HepG2 (cell line): ENCODE data around the gene TPRKB. TPM values are rescaled to one million over a fixed set of nuclear protein-coding genes. Genes with fewer than 3 reads are reported as not detected.

Source experiments
- BCL6 ChIP-seq: IDR thresholded peaks from 2 replicates; pipeline ENCODE4 v1.6.1; 2016; ENCODE audit warnings: missing genetic modification reagents, missing compliant biosample characterization
- GABPA ChIP-seq, 2 experiments: IDR thresholded peaks; 2 replicates each; pipeline ENCODE4 v1.6.1; 2011 to 2016; ENCODE audit warnings: low read depth in 2 of 2, low read length in 1 of 2, missing biosample characterization in 1 of 2, missing genetic modification characterization in 1 of 2
- HOXA3 ChIP-seq: sonication (generic); formaldehyde crosslinking; IDR thresholded peaks from 2 replicates; pipeline ENCODE4 v1.5.0; 2020; ENCODE audit warnings: missing genetic modification reagents
- JDP2 ChIP-seq: sonication (generic); formaldehyde crosslinking; IDR thresholded peaks from 2 replicates; pipeline ENCODE4 v1.8.1; 2022; ENCODE audit warnings: missing genetic modification reagents, borderline replicate concordance
- MEF2D ChIP-seq: sonication (generic); formaldehyde crosslinking; IDR thresholded peaks from 2 replicates; pipeline ENCODE4 v1.5.1; 2020; ENCODE audit warnings: mild to moderate bottlenecking, missing genetic modification reagents
- MTF1 ChIP-seq: sonication (generic); formaldehyde crosslinking; IDR thresholded peaks from 2 replicates; pipeline ENCODE4 v1.5.0; 2020; ENCODE audit warnings: missing genetic modification reagents
- NCOR1 ChIP-seq: fragments of 200-600 bp; sonication (generic); IDR thresholded peaks from 2 replicates; pipeline ENCODE4 v1.7.0; 2017; ENCODE audit warnings: antibody characterized with exemption, low read length, borderline replicate concordance
- NRL ChIP-seq: sonication (generic); formaldehyde crosslinking; IDR thresholded peaks from 2 replicates; pipeline ENCODE4 v1.5.0; 2020; ENCODE audit warnings: missing genetic modification reagents, mild to moderate bottlenecking, moderate library complexity, borderline replicate concordance
- RAD21 ChIP-seq: fragments of 450-650 bp; formaldehyde crosslinking; IDR thresholded peaks from 2 replicates; pipeline ENCODE4 v1.5.0; 2020; ENCODE audit warnings: mild to moderate bottlenecking
- RCOR2 ChIP-seq: IDR thresholded peaks from 2 replicates; pipeline ENCODE4 v1.6.1; 2016; ENCODE audit warnings: missing biosample characterization, missing genetic modification reagents
- SOX6 ChIP-seq, 2 experiments: fragments of 450-650 bp in 1 of 2; sonication (generic) in 1 of 2; formaldehyde crosslinking in 1 of 2; IDR thresholded peaks; 2 replicates each; pipeline versions ENCODE4 v1.4.0 to v1.6.1; 2017 to 2020; ENCODE audit warnings: antibody characterized with exemption in 1 of 2, mild to moderate bottlenecking in 1 of 2, missing genetic modification reagents in 1 of 2
- TARDBP ChIP-seq: sonication (generic); formaldehyde crosslinking; IDR thresholded peaks from 2 replicates; pipeline ENCODE4 v1.8.0; 2022; ENCODE audit warnings: mild to moderate bottlenecking, missing genetic modification reagents
- ZBTB8A ChIP-seq: sonication (generic); formaldehyde crosslinking; IDR thresholded peaks from 2 replicates; pipeline ENCODE4 v1.4.0; 2020; ENCODE audit warnings: mild to moderate bottlenecking, low read depth, missing genetic modification reagents, borderline replicate concordance
- ZMAT5 ChIP-seq: sonication (generic); formaldehyde crosslinking; IDR thresholded peaks from 2 replicates; pipeline ENCODE4 v1.5.0; 2020; ENCODE audit warnings: mild to moderate bottlenecking, low read depth, missing genetic modification reagents, borderline replicate concordance
- ZNF557 ChIP-seq: sonication (generic); formaldehyde crosslinking; IDR thresholded peaks from 2 replicates; pipeline ENCODE4 v1.4.0; 2020; ENCODE audit warnings: missing genetic modification reagents
- ZNF749 ChIP-seq: sonication (generic); formaldehyde crosslinking; IDR thresholded peaks from 2 replicates; pipeline ENCODE4 v1.8.0; 2022; ENCODE audit warnings: mild to moderate bottlenecking, missing genetic modification reagents, moderate library complexity, borderline replicate concordance
- polyA plus RNA-seq, 8 experiments: library from polyadenylated mRNA; depleted of rRNA in 3 of 8; stranded (reverse) in 7 of 8; unstranded in 1 of 8; fragments of >200 nt; fragmentation: Illumina TruSeq in 4 of 8; extraction: Trizol in 4 of 8; gene quantifications; 2 replicates each; pipeline versions ENCODE4 v1.2.1 to v1.2.3, GENCODE V29; 2011 to 2016; ENCODE audit warnings: low read depth in 4 of 8, missing spikeins in 1 of 8, mixed read lengths in 1 of 8; ENCODE audit not compliant: insufficient read depth in 1 of 8
- total RNA-seq, 5 experiments: library from RNA; depleted of rRNA; stranded (reverse); fragments of >200 nt; fragmentation: Illumina TruSeq; extraction: Trizol; gene quantifications; 2 replicates each; pipeline ENCODE4 v1.2.3, GENCODE V29; 2016; ENCODE audit warnings: low read depth in 1 of 5
- TF ChIP-seq, protein P1 (sequence below): sonication (generic); formaldehyde crosslinking; IDR thresholded peaks from 2 replicates; pipeline ENCODE4 v1.4.0; 2020; ENCODE audit warnings: mild to moderate bottlenecking, missing genetic modification reagents
- TF ChIP-seq, protein P2 (sequence below): fragments of 450-650 bp; IDR thresholded peaks from 2 replicates; pipeline ENCODE4 v1.6.1; 2016

TPRKB gene
- total and polyA plus RNA-seq, 2 of the 13 experiments (the other 11 are each of a cell fraction or from before 2014, with no cell fraction given): 32.0 to 58.0 TPM

DNA sequence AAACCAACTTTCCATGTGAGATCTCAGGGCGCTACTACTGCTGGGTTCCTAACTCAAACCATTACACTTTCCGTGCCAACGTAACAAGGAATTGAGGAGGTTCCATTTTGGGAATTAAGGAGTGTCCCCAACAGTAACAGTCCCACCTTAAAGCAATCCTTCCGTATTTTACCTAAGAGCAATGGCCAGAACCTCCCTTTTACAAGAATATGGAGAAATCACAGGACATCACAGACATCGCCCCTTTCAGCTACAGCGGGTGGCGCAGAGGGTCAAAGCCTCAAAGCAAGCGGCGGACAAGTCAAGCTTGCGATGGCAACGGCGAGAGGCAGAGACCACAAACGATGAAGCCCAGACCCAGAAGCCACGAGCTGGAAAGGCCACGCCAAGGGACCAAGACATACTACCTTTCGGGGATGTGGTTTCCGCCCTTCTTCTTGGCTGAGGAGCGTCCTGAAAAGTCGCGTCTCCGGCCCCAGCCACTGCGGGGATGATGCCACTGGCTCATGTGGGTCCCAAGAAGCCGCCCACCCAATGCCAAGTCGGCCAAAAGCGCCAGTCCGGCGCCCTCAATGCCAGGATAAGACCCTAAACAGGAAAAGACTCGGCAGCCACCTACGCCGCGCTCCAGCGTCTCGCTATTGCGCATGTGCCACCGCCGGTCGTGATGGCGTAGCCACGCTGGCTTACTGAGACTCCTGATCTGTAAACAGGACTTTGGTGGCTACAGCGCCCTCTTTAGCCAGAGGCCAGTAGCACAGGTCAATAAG, 42.5 kb upstream of the TPRKB start, which contains the start of gene DUSP11 (continued):
- TF ChIP-seq, protein P1, sequence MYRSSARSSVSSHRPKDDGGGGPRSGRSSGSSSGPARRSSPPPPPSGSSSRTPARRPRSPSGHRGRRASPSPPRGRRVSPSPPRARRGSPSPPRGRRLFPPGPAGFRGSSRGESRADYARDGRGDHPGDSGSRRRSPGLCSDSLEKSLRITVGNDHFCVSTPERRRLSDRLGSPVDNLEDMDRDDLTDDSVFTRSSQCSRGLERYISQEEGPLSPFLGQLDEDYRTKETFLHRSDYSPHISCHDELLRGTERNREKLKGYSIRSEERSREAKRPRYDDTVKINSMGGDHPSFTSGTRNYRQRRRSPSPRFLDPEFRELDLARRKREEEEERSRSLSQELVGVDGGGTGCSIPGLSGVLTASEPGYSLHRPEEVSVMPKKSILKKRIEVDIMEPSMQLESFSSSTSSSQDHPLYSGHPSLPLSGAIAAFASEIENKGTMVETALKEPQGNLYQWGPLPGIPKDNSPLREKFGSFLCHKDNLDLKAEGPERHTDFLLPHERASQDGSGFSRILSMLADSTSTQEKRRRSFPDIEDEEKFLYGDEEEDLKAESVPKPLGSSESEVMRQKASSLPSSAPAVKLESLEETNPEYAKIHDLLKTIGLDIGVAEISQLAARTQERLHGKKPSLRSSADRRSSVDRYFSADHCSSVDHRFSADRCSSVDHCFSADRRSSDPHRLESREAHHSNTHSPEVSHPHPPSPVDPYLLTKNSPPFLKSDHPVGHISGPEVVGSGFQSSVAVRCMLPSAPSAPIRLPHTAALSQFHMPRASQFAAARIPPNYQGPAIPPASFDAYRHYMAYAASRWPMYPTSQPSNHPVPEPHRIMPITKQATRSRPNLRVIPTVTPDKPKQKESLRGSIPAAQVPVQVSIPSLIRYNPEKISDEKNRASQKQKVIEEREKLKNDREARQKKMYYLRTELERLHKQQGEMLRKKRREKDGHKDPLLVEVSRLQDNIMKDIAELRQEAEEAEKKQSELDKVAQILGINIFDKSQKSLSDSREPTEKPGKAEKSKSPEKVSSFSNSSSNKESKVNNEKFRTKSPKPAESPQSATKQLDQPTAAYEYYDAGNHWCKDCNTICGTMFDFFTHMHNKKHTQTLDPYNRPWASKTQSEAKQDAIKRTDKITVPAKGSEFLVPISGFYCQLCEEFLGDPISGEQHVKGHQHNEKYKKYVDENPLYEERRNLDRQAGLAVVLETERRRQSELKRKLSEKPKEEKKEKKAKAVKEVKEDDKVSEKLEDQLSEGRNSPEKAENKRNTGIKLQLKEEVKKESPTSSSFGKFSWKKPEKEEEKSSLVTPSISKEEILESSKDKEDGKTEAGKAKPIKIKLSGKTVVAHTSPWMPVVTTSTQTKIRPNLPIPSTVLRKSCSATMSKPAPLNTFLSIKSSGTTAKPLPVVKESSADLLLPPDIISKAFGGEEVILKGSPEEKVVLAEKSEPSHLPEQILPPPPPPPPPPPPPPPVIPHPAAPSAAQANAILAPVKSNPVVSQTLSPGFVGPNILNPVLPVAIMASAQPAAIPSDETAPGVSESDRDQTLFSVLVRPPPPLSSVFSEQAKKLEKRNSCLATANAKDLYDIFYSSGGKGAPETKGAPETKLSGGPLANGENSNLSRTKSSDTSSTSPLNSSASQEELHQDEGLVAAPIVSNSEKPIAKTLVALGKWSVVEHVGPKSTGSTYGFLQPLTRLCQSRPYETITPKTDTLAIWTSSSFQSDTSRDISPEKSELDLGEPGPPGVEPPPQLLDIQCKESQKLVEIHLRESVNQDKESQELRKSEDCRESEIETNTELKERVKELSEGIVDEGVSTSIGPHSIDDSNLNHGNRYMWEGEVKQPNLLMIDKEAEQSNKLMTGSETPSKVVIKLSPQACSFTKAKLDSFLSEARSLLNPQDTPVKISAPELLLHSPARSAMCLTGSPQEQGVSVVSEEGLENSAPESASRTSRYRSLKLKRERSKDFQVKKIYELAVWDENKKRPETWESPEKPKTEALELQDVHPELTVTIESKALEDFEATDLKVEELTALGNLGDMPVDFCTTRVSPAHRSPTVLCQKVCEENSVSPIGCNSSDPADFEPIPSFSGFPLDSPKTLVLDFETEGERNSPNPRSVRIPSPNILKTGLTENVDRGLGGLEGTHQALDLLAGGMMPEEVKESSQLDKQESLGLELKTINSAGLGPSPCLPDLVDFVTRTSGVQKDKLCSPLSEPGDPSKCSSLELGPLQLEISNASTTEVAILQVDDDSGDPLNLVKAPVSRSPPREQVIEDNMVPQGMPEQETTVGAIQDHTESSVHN: peak; percentile 84; the same call in 1 of the 2 replicates
- TF ChIP-seq MTF1 (CRISPR knock-in tag): no peak
- no peak for TF ChIP-seq SOX6 (IDR thresholded peaks at IDR 0.05)
- TF ChIP-seq SOX6 (CRISPR knock-in tag; IDR thresholded peaks at IDR 0.05): peak; percentile 48
- TF ChIP-seq ZNF749 (CRISPR knock-in tag): no peak
- no peak for TF ChIP-seq ZMAT5 (CRISPR knock-in tag)
- no peak for TF ChIP-seq JDP2 (CRISPR knock-in tag)
- TF ChIP-seq BCL6: no peak; the same call in 1 of the 2 replicates
- TF ChIP-seq RCOR2 (CRISPR knock-in tag): peak; percentile 66; the same call in 1 of the 2 replicates
- peak; percentile 87 for TF ChIP-seq MEF2D (CRISPR knock-in tag)
- TF ChIP-seq, protein P2, sequence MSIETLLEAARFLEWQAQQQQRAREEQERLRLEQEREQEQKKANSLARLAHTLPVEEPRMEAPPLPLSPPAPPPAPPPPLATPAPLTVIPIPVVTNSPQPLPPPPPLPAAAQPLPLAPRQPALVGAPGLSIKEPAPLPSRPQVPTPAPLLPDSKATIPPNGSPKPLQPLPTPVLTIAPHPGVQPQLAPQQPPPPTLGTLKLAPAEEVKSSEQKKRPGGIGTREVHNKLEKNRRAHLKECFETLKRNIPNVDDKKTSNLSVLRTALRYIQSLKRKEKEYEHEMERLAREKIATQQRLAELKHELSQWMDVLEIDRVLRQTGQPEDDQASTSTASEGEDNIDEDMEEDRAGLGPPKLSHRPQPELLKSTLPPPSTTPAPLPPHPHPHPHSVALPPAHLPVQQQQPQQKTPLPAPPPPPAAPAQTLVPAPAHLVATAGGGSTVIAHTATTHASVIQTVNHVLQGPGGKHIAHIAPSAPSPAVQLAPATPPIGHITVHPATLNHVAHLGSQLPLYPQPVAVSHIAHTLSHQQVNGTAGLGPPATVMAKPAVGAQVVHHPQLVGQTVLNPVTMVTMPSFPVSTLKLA: peak; percentile 84
- TF ChIP-seq TARDBP: peak; percentile 87
- TF ChIP-seq HOXA3: peak; percentile 90
- no peak for TF ChIP-seq ZBTB8A (CRISPR knock-in tag)
- no peak for TF ChIP-seq GABPA (IDR thresholded peaks at IDR 0.05; ENCODE audit: low read depth, low read length)
- TF ChIP-seq GABPA (CRISPR knock-in tag; IDR thresholded peaks at IDR 0.05; ENCODE audit: low read depth): peak; percentile 71
- 0 out of 2 replicates have a peak, but pooled peaks have one; percentile 30 for TF ChIP-seq NCOR1
- peak; percentile 65 for TF ChIP-seq RAD21
- no peak for TF ChIP-seq ZNF557 (CRISPR knock-in tag)
- peak; percentile 87; the same call in 1 of the 2 replicates for TF ChIP-seq NRL (CRISPR knock-in tag)
